ENCODE results near the gene SOCS6.

- TF ChIP-seq POLR2AphosphoS5 (IDR thresholded peaks at IDR 0.05) (no peak), CTCF (IDR thresholded peaks at IDR 0.05 in 8 of 11, conservative IDR thresholded peaks at IDR 0.05 in 3 of 11) (no peak)
Measured at GRCh38 chr18:70335892-70336726, 47.3 kb downstream of the SOCS6 start.
